ENCODE data around the gene COMT. TPM values are rescaled to one million over a fixed set of nuclear protein-coding genes. Genes with fewer than 3 reads are reported as not detected.

Gene COMT
- polyA plus RNA-seq, 4 donors, result 57.8 to 236 (median 135) TPM

DNA sequence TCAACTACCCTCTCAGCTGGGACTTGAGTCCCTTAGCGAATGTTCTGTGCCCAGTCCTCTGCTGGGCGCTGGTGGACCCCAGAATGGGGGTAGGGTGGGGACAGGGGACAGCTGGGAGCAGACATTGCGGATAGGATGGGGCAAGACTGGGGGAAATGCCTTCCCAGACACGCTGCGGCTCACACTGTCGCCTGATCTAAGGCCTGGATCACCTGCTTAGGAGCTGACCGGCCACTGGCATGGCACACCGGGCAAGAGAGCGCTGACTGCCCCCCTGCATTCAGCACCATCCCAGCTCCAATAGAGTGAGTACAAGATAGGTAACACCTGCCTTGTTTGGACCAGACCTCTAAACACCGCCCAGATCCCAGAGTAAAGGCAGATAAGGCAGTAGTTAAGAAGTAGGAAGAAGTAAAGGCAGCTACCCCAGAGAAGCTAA is 73.6 kb downstream of the COMT start:
- no peaks in the 10 kb centered on the region for H3K9me3 ChIP-seq (ENCODE audit: control insufficient read depth in 2 of 2, insufficient read depth in 1 of 2, low read depth in 1 of 2, low read length in 1 of 2)
- peaks cover 0 to 27% (median 0%) of the 10 kb centered on the region in 3 donors for H3K27me3 ChIP-seq (ENCODE audit: control insufficient read depth in 3 of 3, insufficient read depth in 3 of 3, low read length in 3 of 3)
- WGBS, 3 donors, result 33 to 84% (median 56%) methylated on average over 10 of the region's 10 CpGs
- DNase-seq, result no peak
- peak overlapping the region in 1 of 3 donors; percentile 10 for H3K4me3 ChIP-seq (ENCODE audit: low read depth in 1 of 3, low read length in 3 of 3)
- no peak overlapping the region for H3K27ac ChIP-seq (ENCODE audit: low read depth in 1 of 3, low read length in 2 of 3)
- H3K4me1 ChIP-seq (ENCODE audit: control insufficient read depth in 3 of 3, insufficient read depth in 2 of 3, low read depth in 1 of 3, low read length in 2 of 3), result peaks cover 0 to 27% (median 2%) of the 10 kb centered on the region in 3 donors
- peaks cover 0 to 2% (median 0%) of the 10 kb centered on the region in 3 donors for H3K36me3 ChIP-seq (ENCODE audit: control insufficient read depth in 3 of 3, insufficient read depth in 2 of 3, low read depth in 1 of 3, low read length in 3 of 3)
- FAIRE-seq, result no peak

DNA sequence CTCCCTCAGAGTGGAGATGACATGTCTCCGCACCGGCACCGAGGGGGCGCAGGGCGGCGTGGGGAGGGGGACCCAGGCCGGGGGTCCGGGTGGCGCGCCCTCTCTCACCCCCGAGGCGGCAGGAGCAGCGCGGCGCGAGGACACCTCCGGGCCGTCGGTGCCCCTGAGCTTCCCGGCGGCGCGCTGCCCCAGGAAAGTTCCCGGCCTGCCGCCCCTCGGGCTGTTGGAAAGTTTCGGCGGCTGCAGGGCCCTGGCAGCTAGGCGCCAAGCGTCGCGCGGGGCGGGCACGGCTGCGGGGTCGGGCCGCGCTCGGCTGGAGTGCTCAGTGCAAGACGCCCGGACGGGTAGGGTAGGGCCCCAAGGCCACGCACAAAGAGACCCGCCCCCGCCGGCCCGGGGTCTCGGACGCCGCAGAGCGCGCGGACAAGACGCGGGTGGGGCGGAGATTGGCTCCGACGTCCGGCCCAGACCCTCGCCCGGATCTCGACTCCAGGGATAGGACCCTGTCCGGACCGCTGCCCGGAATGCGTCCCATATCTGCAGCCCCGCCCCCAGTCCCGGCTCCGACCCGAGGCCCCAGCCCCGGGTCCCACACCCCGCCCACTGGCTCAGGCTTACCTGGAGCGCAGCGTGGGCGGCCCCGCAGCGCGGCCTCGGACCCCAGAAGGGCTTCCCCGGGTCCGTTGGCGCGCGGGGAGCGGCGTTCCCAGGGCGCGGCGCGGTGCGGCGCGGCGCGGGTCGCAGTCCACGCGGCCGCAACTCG is 74.6 kb downstream of the COMT start:
- DNase-seq, result peak in 1 of 2 donors; percentile 61
- no peak overlapping the region for H3K27ac ChIP-seq (ENCODE audit: low read depth in 1 of 3, low read length in 2 of 3)

DNA sequence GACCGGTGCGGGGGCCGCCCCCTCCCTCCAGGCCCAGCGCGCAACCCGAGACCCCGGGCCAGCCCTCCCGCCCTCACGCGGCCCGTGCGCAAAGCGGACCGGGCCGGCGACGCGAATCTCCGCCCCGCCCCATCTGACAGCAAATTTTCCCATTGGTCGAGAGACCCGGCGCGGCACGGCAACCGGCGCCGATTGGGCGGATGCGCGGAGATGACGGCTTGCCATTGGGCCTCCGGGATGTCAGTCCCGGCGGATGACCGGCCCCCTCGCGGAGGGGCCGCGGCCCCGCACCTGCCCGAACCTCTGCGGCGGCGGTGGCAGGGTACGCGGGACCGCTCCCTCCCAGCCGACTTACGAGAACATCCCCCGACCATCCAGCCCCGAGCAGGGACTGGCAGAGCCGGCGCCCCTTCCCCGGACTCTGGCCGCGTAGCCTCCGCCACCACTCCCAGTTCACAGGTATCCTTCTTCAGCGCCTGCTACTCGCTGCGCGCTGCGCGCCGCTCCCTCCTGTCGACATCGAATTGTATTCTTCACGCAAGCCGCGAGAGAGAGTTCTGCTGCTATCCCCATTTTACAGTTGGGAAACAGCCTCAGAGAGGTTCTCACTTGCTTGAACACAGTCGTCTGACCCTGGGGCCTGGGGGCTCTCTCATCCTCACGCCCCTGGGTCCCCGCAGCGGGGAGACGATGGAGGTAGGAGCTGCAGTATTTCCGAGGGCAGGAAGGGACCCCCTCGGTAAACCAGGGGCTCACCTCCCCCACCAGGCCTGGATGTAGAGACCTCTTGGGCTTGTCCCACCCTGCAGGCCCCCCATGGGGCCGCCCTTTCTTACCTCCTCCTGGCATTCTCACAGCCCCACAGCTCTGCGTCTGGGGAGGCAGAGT is 75.4 kb downstream of the COMT start, which contains the start of gene ARVCF:
ARVCF (minus strand) TSS at position 90 of the 888 bp plus-strand sequence. CDS start 26,029 bp downstream, outside the sequence.
- FAIRE-seq (no peak), DNase-seq (peak; percentile 91 to 97)
- Histone ChIP-seq H3K27ac (ENCODE audit: low read depth in 1 of 3, low read length in 2 of 3) (peak within 1 kb of the TSS in 1 of 3 donors; percentile 17), H3K9me3 (ENCODE audit: control insufficient read depth in 2 of 2, insufficient read depth in 1 of 2, low read depth in 1 of 2, low read length in 1 of 2) (no peaks in the 10 kb centered on the region), H3K27me3 (ENCODE audit: control insufficient read depth in 3 of 3, insufficient read depth in 3 of 3, low read length in 3 of 3) (peaks cover 0 to 27% (median 0%) of the 10 kb centered on the region in 3 donors), H3K4me3 (ENCODE audit: low read depth in 1 of 3, low read length in 3 of 3) (peak within 1 kb of the TSS; percentile 63 to 71 (median 68)), H3K4me1 (ENCODE audit: control insufficient read depth in 3 of 3, insufficient read depth in 2 of 3, low read depth in 1 of 3, low read length in 2 of 3) (peaks cover 0 to 26% (median 5%) of the 10 kb centered on the region in 3 donors), H3K36me3 (ENCODE audit: control insufficient read depth in 3 of 3, insufficient read depth in 2 of 3, low read depth in 1 of 3, low read length in 3 of 3) (no peaks in the 10 kb centered on the region)
- 1 to 2% (median 2%) methylated on average over 50 to 79 of the region's 79 CpGs for WGBS, 3 donors

More for the DNA sequence above, 74.6 kb downstream of the COMT start:
- FAIRE-seq, result no peak
- 0 to 2% (median 0%) methylated on average over 66 to 101 of the region's 101 CpGs for WGBS, 3 donors
- Histone ChIP-seq H3K36me3 (ENCODE audit: control insufficient read depth in 3 of 3, insufficient read depth in 2 of 3, low read depth in 1 of 3, low read length in 3 of 3) (no peaks in the 10 kb centered on the region), H3K4me3 (ENCODE audit: low read depth in 1 of 3, low read length in 3 of 3) (peak overlapping the region; percentile 44 to 71 (median 68)), H3K9me3 (ENCODE audit: control insufficient read depth in 2 of 2, insufficient read depth in 1 of 2, low read depth in 1 of 2, low read length in 1 of 2) (no peaks in the 10 kb centered on the region), H3K4me1 (ENCODE audit: control insufficient read depth in 3 of 3, insufficient read depth in 2 of 3, low read depth in 1 of 3, low read length in 2 of 3) (peaks cover 0 to 23% (median 5%) of the 10 kb centered on the region in 3 donors), H3K27me3 (ENCODE audit: control insufficient read depth in 3 of 3, insufficient read depth in 3 of 3, low read length in 3 of 3) (peaks cover 0 to 27% (median 0%) of the 10 kb centered on the region in 3 donors)

DNA sequence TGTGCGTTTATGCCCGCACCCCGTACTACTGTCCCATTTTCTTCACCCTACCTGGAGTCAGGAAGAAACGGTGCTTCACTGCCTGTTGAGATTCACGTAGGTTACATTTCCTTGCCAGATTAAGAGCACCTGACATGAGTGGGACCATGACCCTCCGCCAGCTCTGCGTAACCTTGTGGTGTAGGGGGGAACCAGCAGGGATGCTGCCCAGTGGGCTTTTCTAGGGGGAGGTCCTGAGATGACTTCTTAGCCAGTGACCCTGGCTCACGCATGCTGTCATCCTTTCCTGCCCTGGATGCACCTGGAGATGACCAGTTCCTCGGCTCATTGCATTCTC is 76.0 kb downstream of the COMT start:
- WGBS, 3 donors, result 45 to 57% (median 55%) methylated on average over 9 of the region's 9 CpGs
- FAIRE-seq, result no peak
- H3K36me3 ChIP-seq (ENCODE audit: control insufficient read depth in 3 of 3, insufficient read depth in 2 of 3, low read depth in 1 of 3, low read length in 3 of 3), result peaks cover 0 to 2% (median 0%) of the 10 kb centered on the region in 3 donors
- H3K27me3 ChIP-seq (ENCODE audit: control insufficient read depth in 3 of 3, insufficient read depth in 3 of 3, low read length in 3 of 3), result peaks cover 0 to 27% (median 0%) of the 10 kb centered on the region in 3 donors
- peak overlapping the region in 1 of 3 donors; percentile 63 for H3K4me3 ChIP-seq (ENCODE audit: low read depth in 1 of 3, low read length in 3 of 3)
- H3K9me3 ChIP-seq (ENCODE audit: control insufficient read depth in 2 of 2, insufficient read depth in 1 of 2, low read depth in 1 of 2, low read length in 1 of 2), result no peaks in the 10 kb centered on the region
- H3K4me1 ChIP-seq (ENCODE audit: control insufficient read depth in 3 of 3, insufficient read depth in 2 of 3, low read depth in 1 of 3, low read length in 2 of 3), result peaks cover 0 to 28% (median 9%) of the 10 kb centered on the region in 3 donors
- no peak for DNase-seq
- H3K27ac ChIP-seq (ENCODE audit: low read depth in 1 of 3, low read length in 2 of 3), result no peak overlapping the region

- H3K9me3 ChIP-seq (ENCODE audit: control insufficient read depth in 2 of 2, insufficient read depth in 1 of 2, low read depth in 1 of 2, low read length in 1 of 2), result no peaks in the 10 kb centered on the region
- peaks cover 0 to 27% (median 0%) of the 10 kb centered on the region in 3 donors for H3K27me3 ChIP-seq (ENCODE audit: control insufficient read depth in 3 of 3, insufficient read depth in 3 of 3, low read length in 3 of 3)
- no peak for DNase-seq
- H3K27ac ChIP-seq (ENCODE audit: low read depth in 1 of 3, low read length in 2 of 3), result no peak overlapping the region
- H3K4me1 ChIP-seq (ENCODE audit: control insufficient read depth in 3 of 3, insufficient read depth in 2 of 3, low read depth in 1 of 3, low read length in 2 of 3), result peaks cover 0 to 25% (median 9%) of the 10 kb centered on the region in 3 donors
- H3K36me3 ChIP-seq (ENCODE audit: control insufficient read depth in 3 of 3, insufficient read depth in 2 of 3, low read depth in 1 of 3, low read length in 3 of 3), result peaks cover 0 to 2% (median 0%) of the 10 kb centered on the region in 3 donors
- WGBS, 3 donors, result 66 to 83% (median 76%) methylated on average over 5 of the region's 5 CpGs
- H3K4me3 ChIP-seq (ENCODE audit: low read depth in 1 of 3, low read length in 3 of 3), result no peak overlapping the region
- no peak for FAIRE-seq
These were observed 76.4 kb downstream of the COMT start for GRCh38 chr22:20018001-20018400.

Other genes with a start within 250 kb of the COMT start
- gene SEPTIN5, start 227.3 kb upstream of the COMT start, polyA plus RNA-seq, result 10 to 100 TPM in 1 of 4 donors, 1 to 10 TPM in 3; 2.2 to 10.2 (median 6.1) TPM
- 1 to 10 TPM in 3 of 4 donors, under 1 TPM in 1; 0.67 to 2.0 (median 1.3) TPM for gene GP1BB, start 218.2 kb upstream of the COMT start, polyA plus RNA-seq
- 1 to 10 TPM in 3 of 4 donors, not detected in 1; 1.1 to 4.8 (median 1.3) TPM for gene TBX1, start 181.0 kb upstream of the COMT start, polyA plus RNA-seq
- gene GNB1L, start 86.9 kb upstream of the COMT start, polyA plus RNA-seq, result 10 to 100 TPM in 2 of 4 donors, 1 to 10 TPM in 2; 4.0 to 18.9 (median 9.8) TPM
- gene RTL10, start 86.9 kb upstream of the COMT start, polyA plus RNA-seq, result 10 to 100 TPM in 3 of 4 donors, 1 to 10 TPM in 1; 9.7 to 30.6 (median 22.3) TPM
- 10 to 100 TPM; 16.8 to 43.8 (median 29.5) TPM for gene TXNRD2, start within 50 bp of the COMT start, polyA plus RNA-seq
- gene ARVCF, start 75.1 kb downstream of the COMT start, polyA plus RNA-seq, result 10 to 100 TPM in 2 of 4 donors, 1 to 10 TPM in 2; 2.2 to 17.9 (median 7.3) TPM
- gene TANGO2, start 79.3 kb downstream of the COMT start, polyA plus RNA-seq, result 10 to 100 TPM; 16.5 to 23.3 (median 20.9) TPM
- gene DGCR8, start 138.5 kb downstream of the COMT start, polyA plus RNA-seq, result 10 to 100 TPM; 17.0 to 31.0 (median 17.7) TPM
- gene RANBP1, start 174.3 kb downstream of the COMT start, polyA plus RNA-seq, result 100 to 1,000 TPM in 2 of 4 donors, 10 to 100 TPM in 2; 61.5 to 184 (median 103) TPM
- gene TRMT2A, start 175.5 kb downstream of the COMT start, polyA plus RNA-seq, result 10 to 100 TPM; 30.5 to 49.3 (median 37.2) TPM
- gene ZDHHC8, start 190.0 kb downstream of the COMT start, polyA plus RNA-seq, result 10 to 100 TPM in 3 of 4 donors, 1 to 10 TPM in 1; 3.8 to 33.5 (median 14.3) TPM
- 1 to 10 TPM in 2 of 4 donors, not detected in 2; 1.2 to 1.6 TPM for gene CCDC188, start 209.3 kb downstream of the COMT start, polyA plus RNA-seq